Stomach smooth muscle (tissue), 2 donors: ENCODE data around the gene BRSK1.

ENCODE experiments used
- H3K27ac ChIP-seq: one replicate; pipeline ENCODE4 v1.7.0; 2013; ENCODE audit warnings: mild to moderate bottlenecking, low read length, inconsistent platforms
- H3K27me3 ChIP-seq, 2 donors: one replicate each; pipeline ENCODE4 v1.7.0; 2013; ENCODE audit warnings: low read length in 2 of 2; ENCODE audit not compliant: insufficient read depth in 2 of 2, control insufficient read depth in 1 of 2
- H3K36me3 ChIP-seq, 2 donors: one replicate each; pipeline ENCODE4 v1.7.0; 2013; ENCODE audit warnings: low read length in 2 of 2; ENCODE audit not compliant: control insufficient read depth in 2 of 2, insufficient read depth in 2 of 2
- H3K4me1 ChIP-seq: one replicate; pipeline ENCODE4 v1.7.0; 2013; ENCODE audit warnings: low read length; ENCODE audit not compliant: control insufficient read depth, insufficient read depth
- H3K4me3 ChIP-seq, 2 donors: one replicate each; pipeline ENCODE4 v1.7.0; 2013; ENCODE audit warnings: low read length in 2 of 2
- H3K9ac ChIP-seq, 2 donors: one replicate each; pipeline ENCODE4 v1.7.0; 2013; ENCODE audit warnings: low read length in 2 of 2, mild to moderate bottlenecking in 1 of 2
- H3K9me3 ChIP-seq, 2 donors: one replicate each; pipeline ENCODE4 v1.7.0; 2013; ENCODE audit warnings: low read length in 2 of 2; ENCODE audit not compliant: control insufficient read depth in 2 of 2
- donor health status: healthy.
- donor health status: Pancreatic carcinoma.

Gene BRSK1

GRCh38 chr19:55348317-55349034 lies 64.7 kb downstream of the BRSK1 start:
- Histone ChIP-seq H3K4me3 (no peak overlapping the region), H3K9me3 (no peaks in the 10 kb centered on the region), H3K27me3 (peaks cover 28 to 33% of the 10 kb centered on the region in 2 donors), H3K4me1 (peaks cover 11% of the 10 kb centered on the region), H3K36me3 (no peaks in the 10 kb centered on the region), H3K9ac (no peak overlapping the region), H3K27ac (no peak overlapping the region)

GRCh38 chr19:55350620-55351315 lies 67.0 kb downstream of the BRSK1 start:
- peaks cover 39 to 50% of the 10 kb centered on the region in 2 donors for H3K27me3 ChIP-seq
- no peak overlapping the region for H3K4me3 ChIP-seq
- H3K4me1 ChIP-seq: peaks cover 10% of the 10 kb centered on the region
- H3K27ac ChIP-seq: no peak overlapping the region
- H3K9me3 ChIP-seq: no peaks in the 10 kb centered on the region
- H3K36me3 ChIP-seq: no peaks in the 10 kb centered on the region
- H3K9ac ChIP-seq: no peak overlapping the region

- no peak overlapping the region for H3K9ac ChIP-seq
- no peak overlapping the region for H3K4me3 ChIP-seq
- peaks cover 42 to 50% of the 10 kb centered on the region in 2 donors for H3K27me3 ChIP-seq
- peaks cover 6% of the 10 kb centered on the region for H3K4me1 ChIP-seq
- no peak overlapping the region for H3K27ac ChIP-seq
- no peaks in the 10 kb centered on the region for H3K36me3 ChIP-seq
- H3K9me3 ChIP-seq: no peaks in the 10 kb centered on the region
Observed at GRCh38 chr19:55352040-55352439, 68.2 kb downstream of the BRSK1 start.

- Histone ChIP-seq H3K36me3 (no peaks in the 10 kb centered on the region), H3K4me1 (peaks cover 6% of the 10 kb centered on the region), H3K9ac (no peak overlapping the region), H3K4me3 (no peak overlapping the region), H3K27ac (no peak overlapping the region), H3K9me3 (no peaks in the 10 kb centered on the region), H3K27me3 (peaks cover 46 to 50% of the 10 kb centered on the region in 2 donors)
Observed at GRCh38 chr19:55352549-55353145, 68.8 kb downstream of the BRSK1 start.

- Histone ChIP-seq H3K27me3 (peaks cover 46 to 50% of the 10 kb centered on the region in 2 donors), H3K36me3 (no peaks in the 10 kb centered on the region), H3K9ac (no peak overlapping the region), H3K4me1 (peaks cover 6% of the 10 kb centered on the region), H3K9me3 (no peaks in the 10 kb centered on the region), H3K4me3 (peak overlapping the region; percentile 38 to 62), H3K27ac (no peak overlapping the region)
Observed at GRCh38 chr19:55353356-55353802, 69.6 kb downstream of the BRSK1 start.

GRCh38 chr19:55353803-55354697 lies 70.3 kb downstream of the BRSK1 start:
- no peaks in the 10 kb centered on the region for H3K9me3 ChIP-seq
- H3K9ac ChIP-seq: no peak overlapping the region
- peaks cover 46 to 50% of the 10 kb centered on the region in 2 donors for H3K27me3 ChIP-seq
- H3K36me3 ChIP-seq: no peaks in the 10 kb centered on the region
- H3K4me3 ChIP-seq: peak overlapping the region; percentile 38 to 62
- H3K27ac ChIP-seq: no peak overlapping the region
- peaks cover 6% of the 10 kb centered on the region for H3K4me1 ChIP-seq

- H3K4me3 ChIP-seq: peak within 1 kb of the TSS; percentile 38 to 62
- no peaks in the 10 kb centered on the region for H3K36me3 ChIP-seq
- H3K27ac ChIP-seq: no peak within 1 kb of the TSS
- H3K4me1 ChIP-seq: peaks cover 6% of the 10 kb centered on the region
- H3K9ac ChIP-seq: no peak within 1 kb of the TSS
- H3K9me3 ChIP-seq: no peaks in the 10 kb centered on the region
- peaks cover 46 to 50% of the 10 kb centered on the region in 2 donors for H3K27me3 ChIP-seq
Observed at GRCh38 chr19:55354698-55355212, 71.0 kb downstream of the BRSK1 start, which contains the start of gene COX6B2. TSS of gene COX6B2 (minus strand) at chr19:55354719. CDS start at chr19:55354521, 198 bp downstream.

GRCh38 chr19:55355213-55355821 lies 71.5 kb downstream of the BRSK1 start:
- H3K27me3 ChIP-seq: peaks cover 45 to 47% of the 10 kb centered on the region in 2 donors
- H3K4me3 ChIP-seq: no peak overlapping the region

GRCh38 chr19:55358493-55358892 lies 74.7 kb downstream of the BRSK1 start:
- H3K9me3 ChIP-seq: no peaks in the 10 kb centered on the region
- H3K27ac ChIP-seq: no peak overlapping the region
- no peaks in the 10 kb centered on the region for H3K36me3 ChIP-seq
- H3K27me3 ChIP-seq: peaks cover 17 to 18% of the 10 kb centered on the region in 2 donors
- no peak overlapping the region for H3K9ac ChIP-seq
- peaks cover 3% of the 10 kb centered on the region for H3K4me1 ChIP-seq
- no peak overlapping the region for H3K4me3 ChIP-seq

More at GRCh38 chr19:55355213-55355821, 71.5 kb downstream of the BRSK1 start:
- no peaks in the 10 kb centered on the region for H3K36me3 ChIP-seq
- no peak overlapping the region for H3K27ac ChIP-seq
- no peak overlapping the region for H3K9ac ChIP-seq
- no peaks in the 10 kb centered on the region for H3K9me3 ChIP-seq
- peaks cover 6% of the 10 kb centered on the region for H3K4me1 ChIP-seq
